Ovary (tissue), 3 donors: ENCODE data around the gene P2RY14.

ENCODE experiments used
- EP300 ChIP-seq: sonication (generic); formaldehyde crosslinking; IDR thresholded peaks from one replicate; pipeline ENCODE4 v1.6.1; 2017; ENCODE audit warnings: antibody characterized with exemption
- POLR2A ChIP-seq: fragments of 450-650 bp; IDR thresholded peaks from one replicate; pipeline ENCODE4 v1.6.1; 2017; ENCODE audit warnings: antibody characterized with exemption, mild to moderate bottlenecking, moderate library complexity
- TF ChIP-seq, protein P1 (sequence below), 3 donors: fragments of 450-650 bp in 2 of 3; fragments of 200-600 bp in 1 of 3; IDR thresholded peaks; one replicate each; pipeline versions ENCODE4 v1.5.1 to v1.8.0; 2016 to 2022; ENCODE audit warnings: antibody characterized with exemption in 3 of 3, mild to moderate bottlenecking in 1 of 3
- donor health status: DM: no; HTN: no; CAD: no.

GRCh38 chr3:151301787-151302186 is 23.4 kb upstream of the P2RY14 start:
- TF ChIP-seq, protein P1, sequence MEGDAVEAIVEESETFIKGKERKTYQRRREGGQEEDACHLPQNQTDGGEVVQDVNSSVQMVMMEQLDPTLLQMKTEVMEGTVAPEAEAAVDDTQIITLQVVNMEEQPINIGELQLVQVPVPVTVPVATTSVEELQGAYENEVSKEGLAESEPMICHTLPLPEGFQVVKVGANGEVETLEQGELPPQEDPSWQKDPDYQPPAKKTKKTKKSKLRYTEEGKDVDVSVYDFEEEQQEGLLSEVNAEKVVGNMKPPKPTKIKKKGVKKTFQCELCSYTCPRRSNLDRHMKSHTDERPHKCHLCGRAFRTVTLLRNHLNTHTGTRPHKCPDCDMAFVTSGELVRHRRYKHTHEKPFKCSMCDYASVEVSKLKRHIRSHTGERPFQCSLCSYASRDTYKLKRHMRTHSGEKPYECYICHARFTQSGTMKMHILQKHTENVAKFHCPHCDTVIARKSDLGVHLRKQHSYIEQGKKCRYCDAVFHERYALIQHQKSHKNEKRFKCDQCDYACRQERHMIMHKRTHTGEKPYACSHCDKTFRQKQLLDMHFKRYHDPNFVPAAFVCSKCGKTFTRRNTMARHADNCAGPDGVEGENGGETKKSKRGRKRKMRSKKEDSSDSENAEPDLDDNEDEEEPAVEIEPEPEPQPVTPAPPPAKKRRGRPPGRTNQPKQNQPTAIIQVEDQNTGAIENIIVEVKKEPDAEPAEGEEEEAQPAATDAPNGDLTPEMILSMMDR (IDR thresholded peaks at IDR 0.05) = no peak
- TF ChIP-seq POLR2A = no peak
- TF ChIP-seq EP300 = no peak
